ENCODE results near the gene IQSEC3.

GRCh38 chr12:82740-83139 is 16.2 kb downstream of the IQSEC3 start:
- TF ChIP-seq EZH2 (IDR thresholded peaks at IDR 0.05; ENCODE audit: borderline replicate concordance) (no peak), CTCF (IDR thresholded peaks at IDR 0.05; ENCODE audit: poor library complexity) (no peak), EZH2phosphoT487 (IDR thresholded peaks at IDR 0.05; ENCODE audit: low read depth, severe bottlenecking, unreplicated experiment) (no peak)
